Measurements from ENCODE around the gene EMD.

EMD gene

GRCh38 chrX:154426916-154427770 lies 48.0 kb downstream of the EMD start:
- no peak for DNase-seq

- peak; percentile 39 to 75 for DNase-seq
Measured at GRCh38 chrX:154428176-154429171, 49.4 kb downstream of the EMD start, which contains the start of gene ATP6AP1. TSS of gene ATP6AP1 (plus strand) at chrX:154428677. CDS start at chrX:154428693, 16 bp downstream.

- no peak for DNase-seq
Measured at GRCh38 chrX:154429711-154430110, 50.6 kb downstream of the EMD start.

- no peak for DNase-seq
Measured at GRCh38 chrX:154430479-154430878, 51.4 kb downstream of the EMD start.

- peak in 1 of 2 donors; percentile 20 for DNase-seq
Measured at GRCh38 chrX:154430916-154431315, 51.8 kb downstream of the EMD start.

All from bone marrow (tissue), 2 donors.